Measurements from ENCODE around the gene ZNF76.

GRCh38 chr6:35283361-35283760, 23.8 kb downstream of the ZNF76 start:
- TF ChIP-seq CTCF (IDR thresholded peaks at IDR 0.05; ENCODE audit: insufficient read depth, low read length, poor library complexity, severe bottlenecking): no peak
- no peak for TF ChIP-seq EZH2phosphoT487 (conservative IDR thresholded peaks at IDR 0.05; ENCODE audit: low read length)
